Calu3 (cell line): ENCODE data around the gene BRS3. TPM values are rescaled to one million over a fixed set of nuclear protein-coding genes. Genes with fewer than 3 reads are reported as not detected.

Source experiments
- BruUV-seq: library from RNA; stranded (reverse); fragments of 400-500 nt; replicated peaks from 2 replicates; lab custom pipeline; 2021; lab: Mats Ljungman, UMichigan
- CTCF ChIA-PET: fragments of 300-600 bp; sonication (Branson Sonifier 250); formaldehyde crosslinking; loops from one replicate; lab custom pipeline; 2022; ENCODE audit warnings: antibody characterized with exemption; lab: Charles Lee
- DNase-seq: peaks from one replicate; pipeline ENCODE4 v3.0.0; 2022
- H3K27ac Mint-ChIP-seq: one replicate; pipeline ENCODE4 v1.8.0; 2022; ENCODE audit warnings: mixed read lengths; ENCODE audit not compliant: unreplicated experiment
- H3K27me3 Mint-ChIP-seq: one replicate; pipeline ENCODE4 v1.8.0; 2022; ENCODE audit warnings: mixed read lengths; ENCODE audit not compliant: unreplicated experiment
- H3K36me3 Mint-ChIP-seq: one replicate; pipeline ENCODE4 v1.8.0; 2022; ENCODE audit warnings: mild to moderate bottlenecking, moderate library complexity, mixed read lengths; ENCODE audit not compliant: insufficient read depth, unreplicated experiment
- H3K4me1 Mint-ChIP-seq: one replicate; pipeline ENCODE4 v1.8.0; 2022; ENCODE audit warnings: mild to moderate bottlenecking, low read depth, mixed read lengths; ENCODE audit not compliant: unreplicated experiment
- H3K4me3 Mint-ChIP-seq: one replicate; pipeline ENCODE4 v1.8.0; 2022; ENCODE audit warnings: mild to moderate bottlenecking, low read depth, moderate library complexity, mixed read lengths; ENCODE audit not compliant: unreplicated experiment
- H3K9me3 Mint-ChIP-seq: one replicate; pipeline ENCODE4 v1.8.0; 2022; ENCODE audit warnings: low read depth, mixed read lengths; ENCODE audit not compliant: unreplicated experiment
- CTCF ChIP-seq: fragments of 200-600 bp; IDR thresholded peaks from one replicate; pipeline ENCODE4 v1.8.0; 2022; ENCODE audit warnings: antibody characterized with exemption; ENCODE audit not compliant: unreplicated experiment
- intact Hi-C: fragments of 100-400 bp; cut with micrococcal nuclease; formaldehyde crosslinking; loops from one replicate; pipeline ENCODE4 v1.10.0; 2022; ENCODE audit not compliant: unreplicated experiment
- total RNA-seq: library from RNA; stranded (reverse); gene quantifications from 2 replicates; pipeline ENCODE4 v1.2.3, GENCODE V29; 2022

BRS3 gene
- total RNA-seq, 1 experiment from 2014 or later, result not detected

GRCh38 chrX:136525738-136526606, 38.2 kb downstream of the BRS3 start:
- intact Hi-C loops, result no loop called here
- H3K4me3 Mint-ChIP-seq, result peak overlapping the region; percentile 23
- peaks cover 4% of the 10 kb centered on the region for H3K9me3 Mint-ChIP-seq
- peak overlapping the region; percentile 24 for H3K27ac Mint-ChIP-seq
- peak; percentile 58 for DNase-seq
- no peak for TF ChIP-seq CTCF
- no peaks in the 10 kb centered on the region for H3K27me3 Mint-ChIP-seq
- H3K4me1 Mint-ChIP-seq, result peaks cover 66% of the 10 kb centered on the region
- CTCF ChIA-PET, result interaction anchor here (0.9 kb wide), 1 partner anchor 29 kb away, joined by 6 read pairs; the partner anchor contains the start of gene HTATSF1
- BruUV-seq, result no TSS peak
- no peaks in the 10 kb centered on the region for H3K36me3 Mint-ChIP-seq

GRCh38 chrX:136528645-136529315, 41.0 kb downstream of the BRS3 start:
- peaks cover 4% of the 10 kb centered on the region for H3K9me3 Mint-ChIP-seq
- H3K4me3 Mint-ChIP-seq, result peak overlapping the region; percentile 15
- no peak for TF ChIP-seq CTCF
- H3K4me1 Mint-ChIP-seq, result peaks cover 93% of the 10 kb centered on the region
- no peaks in the 10 kb centered on the region for H3K27me3 Mint-ChIP-seq
- no TSS peak for BruUV-seq
- peak; percentile 55 for DNase-seq
- CTCF ChIA-PET, result interaction anchor here (0.6 kb wide), 1 partner anchor 105 kb away, joined by 4 read pairs; no protein-coding TSS in a partner anchor
- H3K27ac Mint-ChIP-seq, result peak overlapping the region; percentile 84
- intact Hi-C loops, result no loop called here
- H3K36me3 Mint-ChIP-seq, result peaks cover 12% of the 10 kb centered on the region

GRCh38 chrX:136529795-136530194, 42.0 kb downstream of the BRS3 start:
- Mint-ChIP-seq H3K4me1 (peaks cover 94% of the 10 kb centered on the region), H3K27ac (no peak overlapping the region), H3K36me3 (peaks cover 12% of the 10 kb centered on the region), H3K27me3 (no peaks in the 10 kb centered on the region), H3K9me3 (peaks cover 4% of the 10 kb centered on the region), H3K4me3 (no peak overlapping the region)
- TF ChIP-seq CTCF, result no peak
- no TSS peak for BruUV-seq
- CTCF ChIA-PET, result no interaction called here
- peak; percentile 9 for DNase-seq
- intact Hi-C loops, result loop anchor here (5.0 kb wide), 1 partner anchor 32 kb away; the partner anchor contains the start of gene HTATSF1

GRCh38 chrX:136531951-136532350, 44.2 kb downstream of the BRS3 start, which contains the start of gene VGLL1:
TSS of gene VGLL1 (plus strand) at chrX:136532215. CDS start at chrX:136536021, 3,806 bp downstream.
- intact Hi-C loops, result loop anchor here (5.0 kb wide), 1 partner anchor 35 kb away; the partner anchor contains the start of gene HTATSF1
- H3K27ac Mint-ChIP-seq, result peak within 1 kb of the TSS; percentile 77
- peaks cover 74% of the 10 kb centered on the region for H3K4me1 Mint-ChIP-seq
- H3K4me3 Mint-ChIP-seq, result peak within 1 kb of the TSS; percentile 78
- H3K9me3 Mint-ChIP-seq, result peaks cover 4% of the 10 kb centered on the region
- CTCF ChIA-PET, result interaction anchor here (0.6 to 1.0 kb wide), 7 partner anchors 9 to 497 kb away, joined by 3 to 7 read pairs (median 4); no protein-coding TSS in a partner anchor
- no peaks in the 10 kb centered on the region for H3K27me3 Mint-ChIP-seq
- BruUV-seq, result no TSS peak
- peak; percentile 60 for DNase-seq
- H3K36me3 Mint-ChIP-seq, result peaks cover 18% of the 10 kb centered on the region
- no peak for TF ChIP-seq CTCF
